H7 (cell line): Measurements from ENCODE around the gene ENO3. TPM values are rescaled to one million over a fixed set of nuclear protein-coding genes. Genes with fewer than 3 reads are reported as not detected.

Source experiments
- DNase-seq: peaks from one replicate; pipeline ENCODE4 v3.0.0; 2012
- H3K27me3 ChIP-seq: 2 replicates; pipeline ENCODE4 v1.6.0; 2011; ENCODE audit warnings: mild to moderate bottlenecking, low read length; ENCODE audit not compliant: control insufficient read depth, insufficient read depth
- H3K36me3 ChIP-seq: replicated peaks from 2 replicates; pipeline ENCODE4 v1.5.1; 2011; ENCODE audit warnings: low read length; ENCODE audit not compliant: control insufficient read depth, insufficient read depth
- H3K4me3 ChIP-seq: 2 replicates; pipeline ENCODE4 v1.5.1; 2011; ENCODE audit warnings: low read depth, mild to moderate bottlenecking, control low read depth, low read length, moderate library complexity; ENCODE audit not compliant: insufficient read depth
- total RNA-seq: library from RNA; depleted of rRNA; stranded (reverse); fragments of >200 nt; shearing (Covaris generic); gene quantifications from 2 replicates; pipeline ENCODE4 v1.2.3, GENCODE V29; 2014

The ENO3 gene
- total RNA-seq, 1 experiment from 2014 or later: 25.7 TPM

- Histone ChIP-seq H3K4me3 (no peak overlapping the region), H3K27me3 (no peaks in the 10 kb centered on the region), H3K36me3 (peaks cover 36% of the 10 kb centered on the region)
- no peak for DNase-seq
These were observed 8.0 kb upstream of the ENO3 start for GRCh38 chr17:4942760-4943508.

- Histone ChIP-seq H3K4me3 (no peak overlapping the region), H3K36me3 (peaks cover 34% of the 10 kb centered on the region)
- DNase-seq: peak; percentile 51
These were observed 6.8 kb upstream of the ENO3 start for GRCh38 chr17:4944163-4944553.

GRCh38 chr17:4944554-4945175, 6.3 kb upstream of the ENO3 start:
- DNase-seq: peak; percentile 31
- Histone ChIP-seq H3K27me3 (no peaks in the 10 kb centered on the region), H3K4me3 (no peak overlapping the region), H3K36me3 (peaks cover 34% of the 10 kb centered on the region)

More at GRCh38 chr17:4944163-4944553, 6.8 kb upstream of the ENO3 start:
- no peaks in the 10 kb centered on the region for H3K27me3 ChIP-seq

- Histone ChIP-seq H3K36me3 (peaks cover 34% of the 10 kb centered on the region), H3K4me3 (no peak overlapping the region), H3K27me3 (no peaks in the 10 kb centered on the region)
- peak; percentile 72 for DNase-seq
These were observed 5.6 kb upstream of the ENO3 start for GRCh38 chr17:4945176-4945943.

GRCh38 chr17:4945944-4946280, 5.0 kb upstream of the ENO3 start:
- H3K27me3 ChIP-seq: no peaks in the 10 kb centered on the region
- peaks cover 34% of the 10 kb centered on the region for H3K36me3 ChIP-seq
- peak; percentile 29 for DNase-seq
- H3K4me3 ChIP-seq: no peak overlapping the region

GRCh38 chr17:4946312-4946976, 4.5 kb upstream of the ENO3 start:
- Histone ChIP-seq H3K36me3 (peaks cover 34% of the 10 kb centered on the region), H3K27me3 (no peaks in the 10 kb centered on the region), H3K4me3 (peak overlapping the region; percentile 100)
- DNase-seq: no peak

GRCh38 chr17:4947010-4947410, 3.9 kb upstream of the ENO3 start:
- Histone ChIP-seq H3K27me3 (no peaks in the 10 kb centered on the region), H3K4me3 (peak overlapping the region; percentile 100)
- no peak for DNase-seq

GRCh38 chr17:4947411-4948165, 3.3 kb upstream of the ENO3 start:
- peak; percentile 91 for DNase-seq
- Histone ChIP-seq H3K27me3 (no peaks in the 10 kb centered on the region), H3K4me3 (peak overlapping the region; percentile 100), H3K36me3 (peaks cover 27% of the 10 kb centered on the region)

More at GRCh38 chr17:4947010-4947410, 3.9 kb upstream of the ENO3 start:
- peaks cover 32% of the 10 kb centered on the region for H3K36me3 ChIP-seq

- DNase-seq: peak; percentile 97
These were observed 2.6 kb upstream of the ENO3 start, which contains the start of gene PFN1 for GRCh38 chr17:4948166-4948930. Gene PFN1, minus strand, starts transcription at chr17:4948530. Its CDS starts 136 bp downstream, at chr17:4948394.

GRCh38 chr17:4948931-4949320, 2.0 kb upstream of the ENO3 start:
- H3K27me3 ChIP-seq: no peaks in the 10 kb centered on the region
- peak overlapping the region; percentile 100 for H3K4me3 ChIP-seq
- peaks cover 18% of the 10 kb centered on the region for H3K36me3 ChIP-seq
- DNase-seq: peak; percentile 99

More at GRCh38 chr17:4948166-4948930, 2.6 kb upstream of the ENO3 start, which contains the start of gene PFN1:
- H3K4me3 ChIP-seq: peak within 1 kb of the TSS; percentile 100
- peaks cover 19% of the 10 kb centered on the region for H3K36me3 ChIP-seq
- no peaks in the 10 kb centered on the region for H3K27me3 ChIP-seq

GRCh38 chr17:4949321-4950074, 1.4 kb upstream of the ENO3 start:
- Histone ChIP-seq H3K36me3 (peaks cover 18% of the 10 kb centered on the region), H3K27me3 (no peaks in the 10 kb centered on the region), H3K4me3 (peak overlapping the region; percentile 100)
- peak; percentile 94 for DNase-seq

GRCh38 chr17:4950075-4950745, 709 bp upstream of the ENO3 start:
- Histone ChIP-seq H3K4me3 (peak overlapping the region; percentile 100), H3K36me3 (peaks cover 15% of the 10 kb centered on the region), H3K27me3 (no peaks in the 10 kb centered on the region)
- no peak for DNase-seq
